Neural cell (in vitro differentiated cells): ENCODE results near the gene PARK7.

ENCODE experiments used
- CTCF ChIP-seq: fragments of 450-650 bp; IDR thresholded peaks from 2 replicates; pipeline ENCODE4 v1.5.1; 2014; ENCODE audit warnings: antibody characterized with exemption, mild to moderate bottlenecking, moderate library complexity; ENCODE audit not compliant: poor library complexity, severe bottlenecking
- EP300 ChIP-seq: fragments of 450-650 bp; conservative IDR thresholded peaks from 2 replicates; pipeline ENCODE4 v1.6.1; 2014; ENCODE audit warnings: antibody characterized with exemption, mild to moderate bottlenecking, moderate library complexity; ENCODE audit not compliant: poor library complexity, severe bottlenecking
- EZH2 ChIP-seq: fragments of 200-600, 300-800 bp; shearing (Covaris generic), sonication (generic); IDR thresholded peaks from 2 replicates; pipeline ENCODE4 v1.6.1; 2014; ENCODE audit warnings: antibody characterized with exemption, low read length, borderline replicate concordance, mild to moderate bottlenecking; ENCODE audit not compliant: insufficient read depth, poor library complexity, severe bottlenecking
- MXI1 ChIP-seq: fragments of 450-650 bp; conservative IDR thresholded peaks from 2 replicates; pipeline ENCODE4 v1.6.1; 2014; ENCODE audit warnings: antibody characterized with exemption, mild to moderate bottlenecking; ENCODE audit not compliant: poor library complexity, severe bottlenecking
- POLR2AphosphoS5 ChIP-seq: IDR thresholded peaks from 2 replicates; pipeline ENCODE4 v1.6.1; 2012
- RAD21 ChIP-seq: fragments of 450-650 bp; conservative IDR thresholded peaks from 2 replicates; pipeline ENCODE4 v1.6.1; 2014; ENCODE audit warnings: antibody characterized with exemption, mild to moderate bottlenecking, moderate library complexity
- REST ChIP-seq: IDR thresholded peaks from 2 replicates; pipeline ENCODE4 v1.6.1; 2012; ENCODE audit warnings: borderline replicate concordance
- TAF1 ChIP-seq: IDR thresholded peaks from 2 replicates; pipeline ENCODE4 v1.6.1; 2012; ENCODE audit warnings: low read depth

GRCh38 chr1:8009043-8010002 is 47.8 kb downstream of the PARK7 start:
- TF ChIP-seq CTCF (no peak), RAD21 (no peak), EZH2 (no peak), REST (no peak), TAF1 (no peak), EP300 (no peak), POLR2AphosphoS5 (no peak), MXI1 (no peak)
